Fibroblast of skin of abdomen (primary cell): ENCODE measurements around the gene ZNF701.
"Not testable (repeated sequence)": the region's sequence is repeated elsewhere in the genome, so short reads cannot be mapped to it uniquely, and the experiment has no call there.

Experiments used
- DNase-seq: peaks from one replicate; pipeline ENCODE4 v3.0.0-alpha.2; 2013

Gene ZNF701

GRCh38 chr19:52566588-52566987 is 3.5 kb upstream of the ZNF701 start:
- DNase-seq = peak; percentile 34

DNA sequence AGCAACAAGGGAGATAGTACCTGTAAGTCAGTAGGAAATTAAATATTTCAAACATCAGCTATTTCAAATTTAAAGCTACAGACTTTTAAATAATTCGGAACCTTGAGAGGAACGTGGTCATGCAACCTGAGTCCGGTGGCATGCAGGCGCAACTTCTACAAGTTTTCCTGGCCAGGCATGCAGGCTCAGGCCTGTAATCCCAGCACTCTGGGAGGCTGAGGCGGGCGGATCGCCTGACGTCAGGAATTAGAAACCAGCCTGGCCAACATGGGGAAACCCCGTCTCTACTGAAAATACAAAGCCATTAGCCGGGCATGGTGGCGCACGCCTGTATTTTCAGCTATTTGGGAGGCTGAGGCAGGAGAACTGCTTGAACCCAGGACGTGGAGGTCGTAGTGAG is 2.2 kb upstream of the ZNF701 start:
- no peak for DNase-seq

GRCh38 chr19:52569638-52569999 is 468 bp upstream of the ZNF701 start:
- DNase-seq = not testable (repeated sequence)

GRCh38 chr19:52584736-52585440 is 14.8 kb downstream of the ZNF701 start:
- DNase-seq = no peak

GRCh38 chr19:52585604-52586003 is 15.5 kb downstream of the ZNF701 start:
- DNase-seq = no peak

GRCh38 chr19:52590728-52591127 is 20.6 kb downstream of the ZNF701 start:
- no peak for DNase-seq

DNA sequence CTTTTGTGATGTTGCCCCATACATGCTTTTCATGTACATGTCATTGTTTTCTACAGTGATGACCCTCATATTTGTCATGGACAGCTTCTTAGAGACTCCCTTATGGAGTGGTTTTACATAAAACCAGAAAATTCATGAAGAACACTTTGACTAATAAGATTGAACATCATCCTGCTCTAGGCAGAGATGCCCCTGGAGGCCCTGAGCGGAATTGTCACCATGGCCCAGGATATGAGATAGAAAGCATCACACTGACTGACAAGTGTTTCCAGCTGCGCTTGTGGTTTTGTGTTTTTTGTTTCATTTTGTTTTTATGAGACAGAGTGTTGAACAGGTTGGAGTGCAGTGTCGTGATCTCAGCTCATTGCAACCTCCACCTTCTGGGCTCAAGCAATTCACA is 22.2 kb downstream of the ZNF701 start:
- no peak for DNase-seq

DNA sequence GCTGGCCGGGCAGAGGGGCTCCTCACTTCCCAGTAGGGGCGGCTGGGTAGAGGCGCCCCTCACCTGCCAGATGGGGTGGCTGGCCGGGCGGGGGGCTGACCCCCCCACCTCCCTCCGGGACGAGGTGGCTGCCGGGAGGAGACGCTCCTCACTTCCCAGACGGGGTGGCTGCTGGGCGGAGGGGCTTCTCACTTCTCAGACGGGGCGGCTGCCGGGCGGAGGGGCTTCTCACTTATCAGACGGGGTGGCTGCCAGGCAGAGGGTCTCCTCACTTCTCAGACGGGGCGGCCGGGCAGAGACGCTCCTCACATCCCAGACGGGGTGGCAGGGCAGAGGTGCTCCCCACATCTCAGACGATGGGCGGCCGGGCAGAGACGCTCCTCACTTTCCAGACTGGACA is 23.4 kb downstream of the ZNF701 start:
- DNase-seq = not testable (repeated sequence)

DNA sequence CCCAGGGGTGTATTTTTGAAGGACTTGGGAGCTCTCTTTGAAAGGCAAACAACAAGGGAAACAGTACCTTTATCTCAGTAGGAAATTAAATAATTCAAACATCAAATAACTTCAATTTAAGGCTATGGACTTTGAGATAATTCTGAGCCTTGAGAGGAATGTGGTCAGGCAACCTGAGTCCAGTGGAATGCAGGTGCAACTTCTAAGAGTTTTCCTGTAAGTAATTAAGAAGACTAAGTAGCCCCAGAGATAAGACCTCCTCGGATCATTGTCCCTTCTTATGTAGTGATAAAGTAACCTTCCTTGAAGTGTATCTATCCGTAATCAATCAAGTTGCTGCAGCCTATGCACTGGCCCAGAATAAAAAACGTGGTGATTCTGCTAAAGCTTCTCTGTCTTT is 29.2 kb downstream of the ZNF701 start:
- no peak for DNase-seq

- no peak for DNase-seq
Measured at GRCh38 chr19:52600639-52601024, 30.5 kb downstream of the ZNF701 start.

DNA sequence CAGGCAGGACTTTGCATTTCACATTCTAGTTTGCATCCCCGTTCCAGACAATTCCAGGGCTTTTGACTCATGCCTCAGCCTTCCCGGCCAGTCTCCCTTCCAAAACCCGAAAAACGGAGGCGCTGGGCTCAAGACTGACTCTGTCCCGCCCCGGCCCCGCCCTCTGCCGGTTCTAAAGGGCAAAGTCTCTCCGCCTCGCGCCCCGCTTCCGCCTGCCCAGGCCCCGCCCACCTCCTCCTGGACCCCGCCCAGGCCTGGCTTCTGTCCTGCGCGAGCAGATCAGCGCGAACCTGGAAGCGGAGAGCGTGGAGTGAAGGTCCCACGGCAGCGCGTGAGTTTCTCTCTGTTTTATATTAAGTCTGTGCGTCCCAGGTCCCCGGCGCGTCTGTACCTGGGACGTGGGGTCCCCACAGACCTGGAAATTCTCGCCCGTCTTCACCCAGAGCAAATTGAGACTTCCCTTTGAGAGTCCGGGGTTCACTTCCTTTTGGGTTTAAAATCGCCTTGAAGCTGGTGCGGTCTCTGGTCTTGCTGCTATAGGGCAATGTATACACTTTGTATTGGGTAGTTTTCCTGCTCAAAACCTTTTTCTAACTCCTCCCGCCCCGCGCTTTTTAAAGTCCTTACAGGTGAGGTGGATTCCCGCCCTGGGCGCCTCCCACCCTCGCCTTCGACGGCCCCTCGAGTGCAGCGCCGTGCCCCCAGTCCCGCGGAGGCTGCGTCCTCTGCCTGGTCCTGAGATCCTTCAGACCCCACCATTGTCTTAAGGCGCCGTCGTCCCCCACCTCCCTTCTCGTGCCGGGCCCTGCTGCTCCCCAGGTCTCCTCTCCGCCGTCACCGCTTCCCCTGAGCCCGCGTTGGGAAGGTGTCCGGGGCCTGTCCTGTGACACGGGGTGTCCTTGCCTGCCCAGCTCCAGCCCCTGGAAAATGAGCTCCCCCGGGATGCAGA is 31.2 kb downstream of the ZNF701 start:
- DNase-seq = peak; percentile 91

- peak; percentile 10 for DNase-seq
Measured at GRCh38 chr19:52601974-52602366, 31.9 kb downstream of the ZNF701 start.

DNA sequence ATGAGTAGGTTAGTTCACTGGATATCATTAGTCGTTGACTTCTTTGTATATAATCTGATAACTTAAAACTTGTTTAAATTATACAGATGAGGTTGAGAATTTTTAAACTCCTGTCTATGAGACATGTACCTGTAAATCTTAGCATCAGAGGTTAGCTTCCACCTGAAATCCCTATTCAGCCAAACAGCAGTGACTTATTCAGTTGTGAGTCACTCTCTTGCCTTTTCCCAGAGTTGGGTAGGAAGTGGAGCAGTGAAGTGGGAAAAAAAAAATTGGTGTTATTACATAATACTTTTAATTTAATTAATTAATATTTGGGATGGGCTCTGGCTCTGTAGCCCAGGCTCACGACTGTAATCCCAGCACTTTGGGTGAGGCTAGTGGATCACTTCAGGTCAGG is 32.9 kb downstream of the ZNF701 start:
- no peak for DNase-seq

- no peak for DNase-seq
Measured at GRCh38 chr19:52603558-52604207, 33.6 kb downstream of the ZNF701 start.

DNA sequence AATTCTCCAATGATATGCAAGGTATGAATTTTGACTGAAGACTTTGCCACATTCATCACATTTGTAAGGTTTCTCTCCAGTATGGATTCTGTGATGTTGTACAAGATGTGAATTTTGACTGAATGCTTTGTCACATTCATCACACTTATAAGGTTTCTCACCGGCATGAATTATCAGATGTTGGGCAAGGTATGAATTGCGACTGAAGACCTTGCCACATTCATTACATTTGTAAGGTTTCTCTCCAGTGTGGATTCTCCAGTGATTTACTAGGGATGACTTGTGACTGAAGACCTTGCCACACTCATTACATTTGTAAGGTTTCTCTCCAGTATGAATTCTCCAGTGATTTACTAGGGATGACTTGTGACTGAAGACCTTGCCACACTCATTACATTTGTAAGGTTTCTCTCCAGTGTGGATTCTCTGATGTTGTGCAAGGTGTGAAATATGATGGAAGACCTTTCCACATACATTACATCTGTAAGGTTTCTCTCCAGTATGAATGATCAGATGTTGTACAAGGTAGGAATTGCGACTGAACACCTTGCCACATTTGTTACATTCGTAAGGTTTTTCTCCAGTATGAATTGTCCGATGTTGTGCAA is 43.3 kb downstream of the ZNF701 start:
- no peak for DNase-seq

DNA sequence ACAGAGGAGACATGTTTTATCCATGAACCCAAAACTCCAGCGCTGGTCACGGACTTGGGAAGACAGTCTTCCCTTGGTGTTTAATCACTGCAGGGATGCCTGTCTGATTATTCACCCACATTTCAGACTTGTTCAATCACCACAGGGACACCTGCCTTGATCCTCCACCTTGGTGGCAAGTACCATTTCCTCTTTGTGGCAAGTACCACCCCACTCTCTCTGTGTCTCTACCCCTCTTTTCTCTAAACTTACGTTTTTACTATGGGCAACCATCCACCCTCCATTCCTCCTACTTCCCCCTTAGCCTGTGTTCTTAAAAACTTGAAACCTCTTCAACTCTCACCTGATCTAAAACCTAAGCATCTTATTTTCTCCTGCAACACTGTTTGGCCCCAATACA is 51.3 kb downstream of the ZNF701 start:
- no peak for DNase-seq

DNA sequence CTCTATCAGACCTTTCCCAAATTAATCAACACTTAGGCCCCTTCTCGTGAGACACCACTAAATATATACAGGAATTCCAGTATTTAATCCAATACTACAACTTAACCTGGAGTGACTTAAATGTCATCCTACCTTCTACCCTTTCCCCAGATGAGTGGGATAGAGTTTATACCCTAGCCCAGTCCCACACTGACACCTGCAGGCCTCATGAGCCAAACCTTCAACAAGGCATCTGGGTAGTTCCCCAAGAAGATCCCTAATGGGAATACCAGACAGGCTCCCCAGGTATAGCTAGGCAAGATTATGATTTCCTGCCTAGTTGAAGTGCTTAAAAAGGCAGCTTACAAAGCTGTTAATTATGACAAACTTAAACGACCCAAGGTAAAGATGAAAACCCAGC is 52.2 kb downstream of the ZNF701 start:
- DNase-seq = no peak

DNA sequence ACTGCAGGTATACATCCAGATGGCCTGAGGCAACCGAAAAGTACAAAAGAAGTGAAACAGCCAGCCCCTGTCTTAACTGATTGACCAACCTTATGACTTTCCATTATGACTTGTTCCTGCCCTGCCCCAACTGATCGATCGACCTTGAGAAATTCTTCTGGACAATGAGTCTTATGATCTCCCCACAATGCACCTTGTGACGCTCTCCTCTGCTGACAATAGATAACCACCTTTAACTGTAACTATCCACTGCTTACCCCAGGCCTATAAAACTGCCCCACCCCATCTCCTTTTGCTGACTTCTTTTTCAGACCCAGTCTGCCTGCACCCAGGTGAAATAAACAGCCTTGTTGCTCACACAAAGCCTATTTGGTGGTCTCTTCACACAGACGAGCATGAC is 56.8 kb downstream of the ZNF701 start:
- no peak for DNase-seq

- not testable (repeated sequence) for DNase-seq
Measured at GRCh38 chr19:52627441-52627840, 57.4 kb downstream of the ZNF701 start.

DNA sequence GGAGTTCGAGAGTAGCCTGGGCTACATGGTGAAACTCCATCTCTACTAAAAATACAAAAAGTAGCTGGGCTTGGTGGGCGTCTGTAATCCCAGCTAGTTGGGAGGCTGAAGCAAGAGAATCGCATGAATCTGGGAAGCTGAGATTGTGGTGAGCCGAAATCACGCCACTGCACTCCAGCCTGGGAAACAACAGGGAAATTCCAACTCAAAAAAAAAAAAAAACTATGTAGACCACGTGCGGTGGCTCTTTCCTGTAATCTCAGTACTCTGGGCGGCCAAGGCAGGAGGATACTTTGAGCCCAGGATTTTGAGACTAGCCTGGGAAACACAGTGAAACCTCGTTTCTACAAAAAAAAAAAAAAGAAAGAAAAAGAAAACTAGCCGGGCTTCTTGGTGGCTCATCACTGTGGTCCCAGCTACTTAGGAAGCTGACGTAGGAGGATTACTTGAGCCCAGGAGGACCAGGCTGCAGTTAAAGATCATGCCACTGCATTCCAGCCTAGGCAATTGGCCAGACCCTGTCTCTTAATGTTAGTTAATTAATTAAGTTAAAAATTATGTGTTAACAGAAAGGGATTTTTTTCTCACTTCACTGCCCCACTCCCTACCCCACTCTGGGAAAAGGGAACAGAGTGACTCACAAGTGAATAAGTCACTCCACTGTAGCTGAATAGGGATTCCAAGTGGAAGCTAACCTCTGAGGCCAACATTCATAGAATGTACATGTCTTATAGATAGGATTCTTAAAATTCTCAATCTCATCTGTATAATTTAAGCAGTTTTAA is 65.9 kb downstream of the ZNF701 start:
- no peak for DNase-seq
